NCI-H1417 (cell line): ENCODE results near the gene MYRIP.
A peak's percentile ranks its signal among the peaks of the same experiment; 100 is the strongest.
"Not testable (repeated sequence)": the region's sequence is repeated elsewhere in the genome, so short reads cannot be mapped to it uniquely, and the experiment has no call there.

Experiments used
- DNase-seq, 3 experiments: peaks; one replicate each; lab custom pipeline; 2025; lab: John Stamatoyannopoulos, UW

MYRIP gene

DNA sequence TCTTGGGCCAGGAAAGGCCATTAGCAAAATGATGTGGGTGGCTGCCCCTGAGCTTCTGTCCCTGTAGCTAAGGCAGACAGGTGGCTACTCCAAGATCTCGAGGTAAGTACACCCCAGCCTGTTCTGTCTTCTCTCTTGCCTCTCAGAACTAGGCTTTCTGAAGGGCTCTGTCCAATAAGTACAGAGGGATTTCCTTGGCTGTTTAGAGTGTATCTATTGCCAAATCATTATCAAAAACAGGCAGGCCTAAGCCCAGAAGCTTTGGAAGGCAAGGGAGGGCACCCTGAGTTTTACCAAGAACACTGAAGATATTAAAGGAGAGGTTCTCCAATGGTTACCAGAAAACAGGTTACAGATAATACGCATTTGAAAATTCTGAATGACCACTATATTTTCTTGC lies 156.6 kb downstream of the MYRIP start:
- DNase-seq, result no peak

DNA sequence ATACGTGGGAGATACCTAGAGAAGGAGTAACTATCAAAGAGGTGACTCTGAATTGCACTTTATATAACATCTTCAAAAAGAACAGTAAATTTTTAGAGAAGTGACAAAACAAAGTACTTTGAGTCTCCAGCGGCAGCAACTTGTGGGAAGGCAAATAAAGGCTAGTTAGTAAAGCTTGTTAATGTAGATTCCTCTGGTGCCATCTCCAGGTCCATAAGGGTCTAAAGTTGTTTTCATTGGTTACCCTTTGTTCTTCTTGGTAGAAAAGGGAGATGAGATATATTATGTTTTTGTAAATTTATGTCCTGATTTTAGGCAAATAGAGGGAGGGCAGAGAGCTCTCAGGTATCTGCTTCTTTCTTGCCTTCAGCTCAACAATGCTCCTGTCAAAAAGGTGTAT lies 161.6 kb downstream of the MYRIP start:
- DNase-seq, result no peak

DNA sequence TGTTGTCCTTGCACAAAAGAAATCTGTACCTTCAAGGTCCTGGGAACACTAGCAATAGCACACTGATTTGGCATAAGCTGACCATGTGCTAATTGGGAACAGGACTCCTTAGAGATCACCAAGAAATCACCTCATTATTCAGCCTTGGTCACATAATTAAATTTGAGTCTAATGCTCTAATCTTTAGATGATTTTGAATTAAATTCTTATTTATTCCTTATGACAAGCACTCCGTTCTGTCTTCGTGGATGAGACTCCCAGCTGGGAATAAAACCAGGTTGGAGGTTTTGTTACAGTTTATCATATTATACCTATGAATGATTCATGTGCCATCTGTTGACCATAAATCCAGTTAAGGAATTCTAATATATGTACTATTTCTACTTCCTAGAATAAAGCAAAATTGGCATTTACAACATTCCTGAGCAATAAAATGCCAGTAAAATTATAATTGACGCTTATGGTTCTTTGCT lies 162.2 kb downstream of the MYRIP start:
- DNase-seq, result no peak

DNA sequence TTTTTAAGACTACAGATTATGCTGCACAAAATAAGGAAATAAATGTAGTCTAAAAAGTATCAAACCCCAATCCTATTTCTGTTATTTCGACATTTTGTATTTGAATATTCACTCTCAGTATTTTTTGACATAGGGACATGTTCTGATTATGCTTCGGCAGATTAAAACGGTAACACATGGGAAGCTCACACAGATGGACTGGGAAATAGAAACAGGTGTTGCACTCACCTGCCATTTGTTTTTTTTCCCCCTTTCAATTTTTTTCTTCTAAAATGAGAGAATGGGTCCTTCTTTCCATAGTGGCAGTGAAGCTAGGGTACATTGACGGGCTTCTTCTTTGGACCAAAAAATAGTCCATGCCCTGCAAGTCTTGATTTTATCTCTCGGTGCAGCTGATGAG lies 163.1 kb downstream of the MYRIP start:
- no peak for DNase-seq

DNA sequence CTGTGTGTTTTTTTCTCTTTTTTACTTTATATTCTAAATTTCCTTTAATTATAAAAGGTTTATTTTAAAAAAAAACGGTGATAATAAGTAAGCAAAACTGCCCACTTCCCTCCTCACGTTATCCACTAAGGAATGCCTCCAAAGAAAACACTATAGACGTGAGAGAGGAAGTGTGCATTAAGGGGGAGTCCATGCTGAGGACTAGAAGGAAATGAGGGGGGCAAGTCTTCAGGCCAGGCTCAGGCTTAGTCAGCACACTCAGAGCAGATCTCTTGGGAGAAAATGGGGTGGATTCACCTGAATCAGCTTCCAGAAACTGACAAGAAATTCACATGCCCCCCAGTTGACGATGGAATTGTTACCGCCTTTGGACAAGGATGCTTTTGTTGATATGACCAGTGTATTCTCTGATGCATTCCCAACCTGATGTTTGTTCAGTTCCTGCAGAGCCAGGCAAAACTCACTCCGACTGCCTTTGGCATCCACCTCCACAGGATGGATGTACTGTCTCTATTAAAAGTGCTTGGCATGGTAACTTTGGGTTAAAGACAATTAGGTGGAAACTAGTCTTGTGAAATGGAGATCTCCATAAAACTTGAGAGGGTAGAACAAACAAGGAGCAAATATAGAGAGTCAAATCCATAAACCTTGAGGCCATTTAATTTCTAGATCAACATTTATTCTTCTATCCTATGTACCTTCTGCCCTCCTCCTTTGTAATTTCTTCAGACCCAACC lies 167.8 kb downstream of the MYRIP start:
- DNase-seq, result no peak

DNA sequence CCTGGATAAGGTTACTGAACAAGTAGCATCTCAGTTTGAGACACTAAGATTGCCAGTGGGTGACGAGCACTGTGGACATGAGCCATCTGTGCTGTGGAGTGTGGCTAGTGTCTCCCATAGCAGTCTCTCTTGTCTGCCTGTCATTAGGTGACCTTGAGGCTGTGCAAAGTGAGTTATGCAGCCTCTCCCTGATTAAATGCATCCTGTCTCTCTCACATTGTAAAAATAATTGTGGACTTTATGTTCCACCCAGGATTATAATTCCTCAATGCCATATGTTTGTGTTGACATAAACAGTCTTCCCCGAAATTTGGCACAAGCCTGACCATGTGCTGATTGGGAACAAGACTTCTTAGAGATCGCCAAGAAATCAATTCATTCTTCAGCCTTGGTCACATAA lies 168.9 kb downstream of the MYRIP start:
- DNase-seq, result no peak

DNA sequence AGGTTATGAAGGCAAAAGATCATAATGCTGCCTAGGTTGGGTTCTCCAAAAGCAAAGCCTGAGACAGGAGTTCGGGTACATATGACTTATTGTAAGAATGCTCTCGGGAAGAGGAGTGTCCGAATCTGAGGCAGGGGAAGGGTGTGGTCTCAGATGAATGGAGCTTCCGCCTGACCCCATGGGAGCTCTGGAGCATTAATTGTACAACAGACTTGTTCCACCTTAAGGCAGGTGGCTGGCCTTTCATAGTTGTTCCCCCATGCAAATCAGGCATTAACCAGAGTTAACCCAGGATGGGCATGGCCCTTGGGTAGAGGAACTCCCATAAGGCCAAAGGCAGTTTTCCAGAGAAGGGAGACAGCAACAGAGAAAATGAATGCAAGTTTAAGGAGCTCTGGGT lies 170.6 kb downstream of the MYRIP start:
- DNase-seq, result no peak

DNA sequence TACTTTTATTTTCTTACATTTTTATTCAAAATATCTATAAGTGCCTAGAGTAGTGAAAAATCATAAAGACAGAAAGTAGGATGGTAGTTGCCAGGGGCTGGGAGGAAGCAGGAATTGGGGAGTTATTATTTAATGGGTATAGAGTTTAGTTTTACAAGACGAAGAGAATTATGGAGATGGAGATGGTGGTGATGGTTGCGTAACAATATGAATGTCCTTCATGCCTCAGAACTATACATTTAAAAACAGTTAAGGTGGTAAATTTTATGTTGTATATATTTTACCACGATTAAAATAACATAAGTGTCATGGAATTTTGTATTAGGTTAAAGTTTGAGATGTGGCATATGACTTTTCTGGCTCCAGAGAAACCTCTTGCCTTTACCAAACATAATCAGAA lies 171.4 kb downstream of the MYRIP start:
- DNase-seq, result no peak

DNA sequence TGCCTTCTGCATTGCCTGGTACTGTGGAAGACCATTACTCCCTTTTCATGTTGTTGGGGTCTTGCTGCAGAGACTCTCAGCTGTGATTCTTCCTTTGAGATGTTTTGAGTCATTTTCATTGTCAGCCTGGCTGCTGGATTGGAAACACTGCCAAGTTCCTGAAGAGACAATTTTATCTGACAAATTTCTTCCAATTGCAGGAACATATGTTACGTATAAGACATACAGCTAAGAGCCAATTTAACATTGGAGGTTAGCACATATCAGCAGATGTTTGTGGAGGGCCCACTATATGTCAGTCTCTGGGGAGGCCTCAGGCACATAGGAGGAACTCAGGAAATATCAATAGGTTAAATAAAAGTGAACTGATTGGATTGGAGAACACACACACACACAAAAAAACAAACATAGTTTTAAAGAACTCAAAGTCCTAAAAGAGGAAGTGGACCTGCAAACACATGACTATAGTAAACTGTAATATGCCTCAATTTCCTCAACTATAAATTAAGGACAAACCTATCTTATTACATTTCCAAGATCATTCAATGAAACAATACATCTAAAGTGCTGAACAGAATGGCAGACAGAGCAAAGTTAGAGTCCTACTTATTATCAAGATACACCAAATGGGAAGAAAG lies 172.3 kb downstream of the MYRIP start:
- no peak for DNase-seq

DNA sequence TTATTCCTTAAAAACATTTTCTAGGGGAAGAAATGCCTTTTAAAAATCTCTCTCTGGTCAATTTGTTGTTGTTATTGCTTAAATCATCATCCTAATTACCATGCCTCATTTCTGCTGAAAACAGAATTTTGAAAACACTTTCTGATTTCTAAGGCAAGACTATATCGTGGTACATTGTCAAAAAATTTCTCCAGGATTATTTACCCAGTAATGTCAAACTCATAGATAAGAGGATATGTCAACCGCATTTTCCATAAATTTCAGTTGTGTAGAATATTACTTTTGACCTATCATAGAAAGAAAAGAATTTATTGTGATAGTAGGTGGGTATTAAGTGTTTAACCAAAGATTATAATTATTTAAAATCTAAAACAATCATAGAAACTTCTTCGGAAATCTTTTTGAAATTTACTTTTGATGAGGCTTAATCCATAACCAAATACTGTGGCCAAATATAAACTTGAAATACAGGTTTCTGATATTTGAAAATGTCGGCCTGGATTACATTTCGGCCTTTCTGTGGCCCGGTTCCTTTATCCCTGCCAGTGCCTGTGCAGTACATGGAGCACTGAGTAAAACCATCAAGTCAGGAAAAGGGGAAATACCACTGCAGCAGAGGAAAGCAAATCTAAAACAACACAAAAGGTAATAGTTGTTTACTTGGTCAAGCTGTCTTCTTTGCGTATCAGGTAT lies 173.4 kb downstream of the MYRIP start:
- DNase-seq, result no peak

DNA sequence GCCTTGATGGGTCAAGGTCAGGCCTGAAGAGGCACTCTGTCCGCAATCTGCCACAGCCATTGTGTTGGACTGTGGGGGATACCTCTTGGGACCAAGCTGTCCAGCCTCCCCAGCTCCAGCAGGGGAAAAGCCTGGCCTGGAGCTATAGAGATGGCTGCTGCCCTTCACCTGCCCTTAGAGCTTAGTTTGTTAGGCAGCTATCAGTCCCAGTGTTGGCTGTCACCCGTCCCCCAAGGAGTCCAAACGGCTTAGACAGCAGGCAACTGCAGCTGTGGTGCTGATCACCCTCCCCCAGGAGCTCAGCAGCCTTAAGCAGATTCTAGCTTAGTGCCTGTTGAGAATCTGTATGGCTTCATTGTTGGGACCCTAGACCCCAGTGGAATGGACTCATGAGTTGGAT lies 180.3 kb downstream of the MYRIP start:
- DNase-seq, result no peak

DNA sequence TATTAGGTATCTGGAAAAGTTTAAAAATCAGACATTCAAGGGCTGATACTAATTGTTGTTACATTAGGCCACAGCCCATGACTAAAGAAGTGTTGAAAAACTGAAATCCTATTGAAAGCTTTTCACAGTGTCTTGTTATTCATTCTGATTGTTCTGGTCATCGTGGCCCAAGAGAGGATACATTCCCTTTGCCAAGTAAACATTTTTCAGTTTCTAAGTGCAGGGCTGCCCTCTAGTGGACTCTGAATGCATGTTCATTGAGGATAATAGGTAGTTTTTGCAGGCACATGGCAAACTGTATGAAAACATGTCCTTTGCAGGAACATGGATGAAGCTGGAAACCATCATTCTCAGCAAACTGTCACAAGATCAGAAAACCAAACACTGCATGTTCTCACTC lies 181.1 kb downstream of the MYRIP start:
- peak; percentile 13 to 57 (median 15) for DNase-seq

DNA sequence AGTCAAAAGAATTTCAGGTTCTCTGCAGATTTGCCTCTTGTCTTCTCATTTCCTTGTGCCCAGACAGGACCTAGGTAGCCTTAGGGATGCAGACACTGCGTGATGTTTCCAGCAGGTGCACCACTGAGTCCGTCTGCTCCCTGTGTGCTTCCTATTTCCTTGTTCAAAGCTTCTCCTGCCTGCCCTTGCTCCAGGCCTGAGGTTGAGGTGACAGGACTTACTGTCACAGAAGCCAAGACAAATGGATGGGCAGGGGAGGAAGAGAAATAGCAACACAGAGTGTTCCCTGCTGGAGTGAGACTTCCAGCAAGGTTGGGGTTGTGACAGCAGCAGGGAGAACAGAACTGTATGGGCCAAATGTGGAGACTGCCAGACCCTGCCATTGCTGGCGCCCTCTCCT lies 199.4 kb downstream of the MYRIP start:
- DNase-seq, result no peak

DNA sequence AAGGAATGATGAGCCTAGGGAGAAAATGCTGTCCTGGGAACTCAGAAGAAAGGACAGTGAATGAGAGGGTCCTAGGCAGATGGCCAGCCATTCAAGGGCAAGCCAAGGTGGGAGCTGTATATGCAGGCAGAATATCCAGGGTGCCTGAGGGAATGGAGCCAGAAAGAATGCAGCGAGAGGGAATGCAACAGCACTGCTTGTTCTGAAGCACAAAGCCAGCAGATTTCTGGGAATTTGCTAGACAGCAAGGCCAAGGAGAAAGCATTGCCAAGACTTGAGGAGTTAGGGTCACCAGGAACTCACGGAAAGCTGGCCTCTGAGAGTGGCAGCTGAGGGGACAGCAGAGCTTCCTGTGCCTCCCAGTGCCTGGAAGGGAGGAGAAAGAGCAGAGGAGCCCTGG lies 200.6 kb downstream of the MYRIP start:
- no peak for DNase-seq

DNA sequence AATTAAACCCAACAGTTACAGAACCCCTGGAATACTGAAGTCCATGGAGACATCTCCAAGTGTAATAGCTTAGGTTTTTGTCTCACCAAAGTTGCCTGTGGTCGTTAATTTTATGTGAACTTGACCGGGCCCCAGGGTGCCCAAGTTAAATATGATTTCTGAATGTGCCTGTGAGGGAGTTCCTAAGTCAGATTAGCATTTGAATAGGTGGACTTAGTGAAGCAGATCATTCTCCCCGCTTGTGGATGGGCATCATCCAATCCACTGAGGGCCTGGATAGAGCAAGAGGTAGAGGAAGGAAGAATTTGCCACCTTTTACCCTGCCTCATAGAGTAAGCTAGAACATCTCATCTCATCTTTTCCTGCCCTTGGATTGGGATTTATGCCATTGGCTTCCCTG lies 203.0 kb downstream of the MYRIP start:
- DNase-seq, result no peak

DNA sequence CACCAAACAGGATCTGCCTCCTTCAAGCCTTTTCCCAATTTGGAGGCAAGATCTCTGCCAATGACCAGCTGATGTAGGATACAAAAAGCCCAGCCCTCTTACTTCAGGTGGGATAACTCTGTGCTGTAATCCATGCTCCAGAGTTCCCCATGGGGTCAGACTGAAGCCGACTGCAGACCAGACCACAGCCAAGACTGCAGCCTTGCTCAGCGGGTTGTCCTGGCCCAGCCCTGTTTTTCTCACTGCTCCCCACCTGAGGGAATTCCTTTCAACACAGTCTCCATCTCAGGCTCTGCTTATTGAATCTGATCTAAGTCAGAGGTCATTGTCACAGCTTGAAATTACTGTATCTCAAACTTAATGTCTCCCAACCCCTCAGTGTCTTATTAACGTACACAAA lies 207.0 kb downstream of the MYRIP start:
- DNase-seq, result no peak

DNA sequence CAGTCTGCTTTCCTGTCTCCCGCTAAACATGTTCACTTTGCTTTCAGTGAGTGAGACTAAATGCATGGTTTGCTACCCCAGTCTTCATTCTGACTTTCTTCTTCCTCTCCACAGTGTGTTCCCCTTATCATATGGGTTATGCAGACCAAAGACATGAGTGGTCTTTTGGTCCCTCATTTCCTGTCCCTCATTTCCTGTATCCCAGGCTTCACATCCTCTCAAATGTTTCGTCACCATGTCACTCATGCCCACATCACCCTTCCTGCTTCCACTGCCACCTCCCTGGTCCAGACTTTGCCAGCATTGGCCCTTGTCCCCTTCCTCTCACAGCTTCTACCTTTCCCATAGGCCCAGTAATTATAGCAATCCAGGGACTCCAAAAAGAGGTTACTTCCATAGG lies 209.0 kb downstream of the MYRIP start:
- DNase-seq, result no peak

DNA sequence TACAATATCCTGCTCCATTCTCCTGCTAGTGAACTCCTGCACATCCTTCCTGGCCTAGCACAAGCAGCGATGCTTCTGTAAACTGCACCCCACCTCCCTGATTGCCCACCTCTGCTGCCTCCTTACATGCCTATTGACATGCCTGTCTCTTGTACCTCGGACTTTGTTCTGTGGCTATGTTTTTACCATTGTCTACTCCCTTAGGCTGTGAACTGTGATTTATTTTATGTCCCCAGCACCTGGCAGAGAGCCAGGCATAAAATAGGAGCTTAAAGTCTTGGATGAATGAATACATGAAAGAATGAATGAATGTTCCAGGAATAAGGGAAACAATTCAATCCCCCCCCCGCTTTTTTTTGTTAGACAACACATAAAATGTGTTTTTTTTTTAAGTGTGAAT lies 210.0 kb downstream of the MYRIP start:
- peak in 2 of 3 experiments; percentile 0 to 33 for DNase-seq

DNA sequence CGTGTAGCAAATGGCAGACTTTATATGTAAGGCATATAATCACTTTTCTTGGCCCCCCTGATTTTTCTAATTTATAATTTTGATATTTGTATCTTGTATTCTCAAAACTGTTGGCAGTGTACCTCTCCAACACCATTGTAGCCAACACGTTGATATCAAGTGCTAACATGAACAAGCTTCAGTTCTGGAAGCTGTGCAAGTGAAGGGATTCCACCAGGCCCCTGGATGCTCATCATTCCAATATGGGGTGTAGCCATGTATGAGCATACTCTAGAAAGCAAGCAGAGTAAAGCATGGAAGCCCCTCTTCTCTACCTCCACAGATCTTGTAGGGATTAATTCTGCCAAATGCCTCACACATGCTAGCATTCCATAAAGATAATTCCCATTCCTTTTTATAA lies 211.3 kb downstream of the MYRIP start:
- DNase-seq, result no peak

DNA sequence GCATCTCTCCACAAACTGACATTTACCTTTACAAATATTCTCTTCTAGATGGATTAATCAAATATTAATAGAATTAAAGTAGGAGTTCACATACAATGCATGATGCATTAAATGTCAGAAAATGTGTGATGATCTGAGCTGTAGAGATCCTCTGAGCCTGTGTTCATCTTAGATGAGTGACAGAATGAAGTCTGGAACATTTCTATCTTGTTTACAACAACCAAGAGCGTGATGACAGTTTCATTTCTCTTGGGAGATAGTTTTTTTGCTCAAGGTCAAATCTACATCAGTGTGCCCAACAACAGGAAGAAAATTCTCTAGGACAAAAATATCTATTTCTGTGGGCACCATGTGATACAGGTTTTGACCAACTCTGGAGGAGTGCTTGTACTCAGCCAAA lies 211.9 kb downstream of the MYRIP start:
- DNase-seq, result no peak

DNA sequence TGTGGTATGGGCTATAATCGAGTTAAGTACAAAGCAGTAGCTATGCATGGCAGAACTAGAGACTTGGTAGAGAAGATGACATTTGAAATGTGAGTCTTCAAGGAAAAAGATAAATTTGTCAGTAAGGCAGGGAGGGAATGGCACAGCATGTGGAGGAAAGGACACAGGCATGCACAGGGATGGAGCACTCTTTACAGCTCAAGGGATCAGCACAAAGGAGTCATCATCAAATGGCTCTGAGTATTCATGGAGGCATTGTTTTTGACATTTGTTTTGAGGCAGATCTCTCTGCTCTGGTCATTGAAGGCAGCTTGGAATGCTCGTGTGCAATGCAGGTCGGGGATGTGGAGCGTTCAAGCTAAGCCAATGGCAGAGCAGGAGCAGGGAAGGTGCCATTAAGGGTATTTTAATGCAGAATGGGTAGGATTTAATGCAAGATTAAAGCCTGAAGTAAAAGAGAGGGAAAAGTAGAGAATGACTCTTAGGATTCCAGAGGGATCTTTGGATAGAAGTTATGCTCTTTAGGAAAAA lies 213.0 kb downstream of the MYRIP start:
- no peak for DNase-seq

DNA sequence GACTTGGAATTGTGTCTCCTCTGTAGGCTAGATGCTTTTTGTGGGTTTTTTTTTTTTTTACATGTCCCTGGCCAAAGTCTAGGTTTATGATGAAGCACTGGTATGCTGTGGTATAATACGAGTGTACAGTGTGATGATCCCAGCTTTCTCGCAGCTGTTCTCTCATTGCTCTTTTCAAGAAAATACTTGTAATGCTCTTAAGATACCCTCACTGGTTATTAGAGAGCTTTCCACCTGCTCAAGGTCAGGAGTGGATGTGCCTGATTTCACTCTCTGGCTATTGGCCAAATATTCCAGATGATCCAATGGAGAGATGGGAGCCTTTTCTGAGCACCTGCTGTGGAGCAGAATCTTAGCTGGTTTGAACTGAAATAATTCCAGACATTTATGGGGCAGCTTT lies 215.1 kb downstream of the MYRIP start:
- peak in 1 of 3 experiments; percentile 38 for DNase-seq

DNA sequence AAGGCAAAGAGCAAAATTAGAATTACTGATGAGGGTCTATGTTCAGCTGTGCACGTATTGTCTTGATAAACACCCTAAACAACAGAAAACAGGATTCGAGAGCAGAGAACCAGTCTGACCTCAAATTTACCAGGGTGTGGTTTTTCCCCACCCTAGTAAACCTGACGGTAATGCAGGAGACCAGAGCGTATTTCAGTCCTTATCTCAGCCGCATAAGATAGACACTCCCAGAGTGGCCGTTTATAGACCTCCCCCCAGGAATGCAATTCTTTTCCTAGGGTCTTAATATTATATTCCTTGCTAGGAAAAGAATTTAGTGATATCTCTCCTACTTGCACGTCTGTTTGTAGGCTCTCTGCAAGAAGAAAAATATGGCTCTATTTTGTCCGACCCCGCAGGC lies 216.5 kb downstream of the MYRIP start:
- DNase-seq, result not testable (repeated sequence)
